Measurements from ENCODE around the gene ATXN2.
"Not testable (repeated sequence)": the region's sequence is repeated elsewhere in the genome, so short reads cannot be mapped to it uniquely, and the experiment has no call there.

Gene ATXN2

DNA sequence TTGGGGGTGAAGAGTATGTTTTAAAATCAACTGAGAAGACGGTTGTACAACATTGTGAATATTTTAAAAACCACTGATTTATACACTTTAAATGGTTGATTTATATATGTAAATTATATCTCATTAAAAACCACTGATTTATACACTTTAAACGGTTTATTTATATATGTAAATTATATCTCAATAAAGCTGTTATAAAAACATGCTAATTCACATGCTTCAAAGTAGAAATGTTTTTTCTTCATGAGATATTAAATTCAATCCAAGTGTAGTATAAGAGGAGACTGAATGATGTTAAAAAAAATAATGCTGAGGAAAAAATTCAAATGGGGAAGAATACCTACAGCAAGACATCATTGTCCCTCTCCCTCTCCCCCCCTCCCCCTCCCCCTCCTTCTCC lies 92.9 kb downstream of the ATXN2 start:
- DNase-seq (ENCODE audit: low read depth): no peak

DNA sequence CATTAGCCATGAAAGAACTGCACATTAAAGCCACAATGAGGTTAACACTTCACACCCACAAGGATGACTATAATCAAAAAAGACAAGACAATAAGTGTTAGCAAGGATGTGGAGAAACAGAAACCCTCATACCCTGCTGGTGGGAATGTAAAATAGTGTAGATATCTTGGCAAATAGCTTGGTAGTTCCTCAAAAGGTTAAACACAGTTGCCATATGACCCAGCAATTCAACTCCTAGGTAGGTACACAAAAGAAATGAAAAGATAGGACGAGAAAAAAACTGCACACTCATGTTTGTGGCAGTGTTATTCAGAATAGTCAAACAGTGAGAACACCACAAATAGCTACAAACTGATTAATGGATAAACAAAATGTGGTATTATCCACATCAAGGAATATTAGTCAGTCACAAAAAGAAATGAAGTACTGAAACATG lies 93.5 kb downstream of the ATXN2 start:
- no peak for DNase-seq (ENCODE audit: low read depth)

DNA sequence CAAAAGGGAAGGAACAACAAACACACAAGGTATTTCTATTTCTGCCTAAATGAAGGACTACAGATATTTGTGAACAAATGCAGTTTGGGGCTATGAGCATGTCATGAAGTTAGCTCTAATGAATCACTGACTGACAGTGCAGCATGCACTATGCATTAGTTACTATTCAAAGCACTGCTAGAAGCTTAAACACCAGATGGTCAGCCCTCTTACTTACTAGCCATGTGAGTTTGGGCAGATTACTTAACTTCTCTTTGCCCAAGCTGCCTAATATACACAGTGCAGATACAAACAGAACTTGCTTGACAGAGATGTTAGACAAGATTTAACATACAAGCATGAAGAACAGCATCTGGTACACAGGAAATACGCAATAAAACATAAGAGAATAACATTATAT lies 96.0 kb downstream of the ATXN2 start:
- DNase-seq (ENCODE audit: low read depth): no peak

DNA sequence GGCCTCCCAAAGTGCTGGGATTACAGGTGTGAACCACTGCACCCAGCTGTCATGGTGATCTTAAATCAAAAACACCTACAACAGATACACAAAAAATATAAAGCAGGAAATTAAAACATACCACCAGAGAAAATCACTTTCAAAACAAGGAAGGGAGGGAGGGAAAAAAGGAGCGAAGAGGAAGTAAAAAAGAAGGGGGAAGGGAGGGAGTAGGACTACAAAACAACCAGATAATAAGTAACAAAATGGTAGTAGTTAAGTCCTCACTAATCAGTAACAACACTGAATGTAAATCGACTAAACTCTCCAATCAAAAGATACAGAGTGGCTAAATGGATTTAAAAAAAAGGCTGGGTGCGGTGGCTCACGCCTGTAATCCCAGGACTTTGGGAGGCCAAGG lies 104.4 kb downstream of the ATXN2 start:
- DNase-seq (ENCODE audit: low read depth): no peak

DNA sequence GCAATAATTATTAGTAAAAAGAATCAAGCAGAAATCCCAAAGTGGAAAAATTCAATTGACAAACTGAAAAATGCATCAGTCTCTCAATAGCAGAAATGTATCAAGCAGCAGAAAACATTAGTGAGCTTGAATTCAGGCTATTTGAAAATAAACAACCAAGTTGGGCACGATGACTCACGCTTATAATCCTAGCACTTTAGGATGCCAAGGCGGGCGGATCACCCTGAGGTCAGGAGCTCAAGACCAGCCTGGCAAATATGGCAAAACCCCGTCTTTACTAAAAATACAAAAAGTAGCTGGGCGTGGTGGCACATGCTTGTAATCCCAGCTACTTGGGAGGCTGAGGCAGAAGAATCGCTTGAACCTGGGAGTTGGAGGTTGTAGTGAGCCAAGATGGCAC lies 106.1 kb downstream of the ATXN2 start:
- DNase-seq (ENCODE audit: low read depth): not testable (repeated sequence)

DNA sequence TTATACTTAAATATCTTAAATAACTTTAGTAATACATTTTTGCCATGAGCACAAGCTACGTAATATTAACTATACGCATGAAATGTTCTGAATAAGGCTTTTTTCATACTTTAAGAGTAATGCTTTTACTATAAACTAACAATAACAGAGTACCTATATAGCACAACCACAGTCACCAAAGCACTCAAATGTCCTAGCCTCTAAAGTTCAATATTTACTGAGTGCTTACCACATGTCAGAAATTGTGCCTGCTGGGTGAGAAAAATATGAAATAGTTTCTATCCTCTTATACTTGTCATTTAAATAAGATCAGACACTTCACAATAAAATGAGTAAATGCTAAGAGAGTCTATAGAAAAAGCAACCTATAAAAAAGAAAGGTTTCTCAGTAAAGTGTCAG lies 110.3 kb downstream of the ATXN2 start:
- DNase-seq (ENCODE audit: low read depth): no peak

DNA sequence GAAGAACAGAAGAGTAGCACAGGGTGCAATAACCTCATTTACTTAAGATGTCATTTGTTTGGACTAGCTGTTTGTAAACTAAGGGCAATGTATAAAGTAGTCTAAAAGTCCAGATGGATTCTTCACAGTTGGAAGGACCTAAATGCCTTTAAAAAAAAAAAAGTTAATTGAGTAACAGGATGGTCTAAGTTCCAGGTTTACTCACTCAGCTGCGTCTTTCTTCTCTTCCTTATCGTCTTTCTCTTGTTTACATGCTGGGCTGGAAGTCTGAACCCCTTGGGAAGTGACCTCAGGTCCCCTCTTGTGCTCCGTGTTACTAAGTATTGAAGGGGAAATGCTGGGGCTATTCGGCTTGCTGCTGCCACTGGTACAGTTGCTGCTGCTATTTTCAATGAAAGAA lies 110.8 kb downstream of the ATXN2 start:
- DNase-seq (ENCODE audit: low read depth): no peak

DNA sequence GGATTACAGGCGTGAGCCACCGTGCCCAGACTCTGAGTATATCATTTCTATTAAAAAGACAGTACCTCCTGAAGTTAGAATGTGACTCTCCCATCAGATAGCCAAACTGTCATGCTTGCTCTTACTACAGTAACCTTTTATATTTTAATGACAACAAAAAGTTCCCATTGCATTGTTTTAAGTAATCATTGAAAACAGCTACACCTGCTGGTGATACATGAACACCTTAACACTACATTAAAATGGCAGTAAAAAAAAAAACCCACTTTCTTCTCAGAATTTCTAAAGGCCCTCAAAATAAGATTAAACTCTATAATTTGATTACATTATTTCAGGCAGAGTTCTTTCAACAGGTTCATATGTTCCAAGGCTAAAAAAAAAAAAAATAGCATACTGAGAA lies 116.7 kb downstream of the ATXN2 start:
- no peak for DNase-seq (ENCODE audit: low read depth)

DNA sequence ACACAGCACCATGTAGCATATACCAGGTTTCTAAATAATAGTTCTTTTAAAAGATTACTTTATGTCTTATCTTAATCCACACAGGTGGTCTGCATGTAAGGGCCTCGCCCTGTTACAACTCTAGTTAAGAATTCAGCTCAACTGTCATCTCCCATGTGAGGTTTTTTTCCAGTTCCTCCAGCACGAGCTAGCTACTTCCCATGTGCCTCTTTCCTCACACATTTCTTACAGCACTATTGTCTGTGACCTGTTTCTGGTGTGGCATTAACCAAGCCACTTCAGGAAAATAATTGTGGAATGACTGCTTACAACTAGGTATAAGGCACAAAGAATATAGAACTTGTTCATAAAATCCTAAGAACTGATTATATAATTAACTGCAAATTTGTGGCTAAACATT lies 127.9 kb downstream of the ATXN2 start:
- no peak for DNase-seq (ENCODE audit: low read depth)

DNA sequence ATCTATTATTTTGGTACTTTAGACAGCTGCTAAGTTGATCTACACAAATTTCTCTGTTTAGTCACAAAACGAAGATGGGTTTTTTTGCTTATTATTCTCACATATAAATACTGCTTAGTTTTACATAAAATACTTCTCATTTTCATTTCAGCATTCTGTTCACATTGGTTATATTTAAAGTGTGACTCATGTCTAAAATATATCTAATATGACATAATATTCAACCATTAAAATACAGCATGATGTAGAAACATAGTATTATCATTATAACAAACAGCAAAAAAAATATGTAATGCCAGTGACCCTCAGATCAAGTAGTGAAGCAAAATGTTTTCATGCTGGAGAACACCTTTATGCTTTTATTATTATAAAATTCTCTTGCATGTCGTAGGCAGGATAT lies 129.7 kb downstream of the ATXN2 start:
- DNase-seq (ENCODE audit: low read depth): no peak

DNA sequence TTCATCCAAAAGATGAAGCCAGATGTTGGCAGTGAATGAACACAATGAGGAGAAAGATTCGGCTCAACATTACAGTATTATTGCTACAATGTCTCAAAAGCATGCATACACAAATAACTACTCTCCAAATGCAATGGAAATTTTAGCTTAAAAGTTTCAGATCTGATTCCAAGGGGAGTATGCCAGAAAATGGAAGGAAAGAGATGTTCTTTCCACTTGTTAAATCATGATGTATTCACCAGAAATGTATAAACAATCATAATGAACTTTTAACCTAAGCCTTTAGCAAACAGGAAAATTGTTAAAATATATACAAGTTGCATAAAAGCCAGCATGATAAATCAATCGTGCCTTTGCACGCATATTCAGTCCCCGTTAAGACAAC lies 131.3 kb downstream of the ATXN2 start:
- DNase-seq (ENCODE audit: low read depth): no peak

DNA sequence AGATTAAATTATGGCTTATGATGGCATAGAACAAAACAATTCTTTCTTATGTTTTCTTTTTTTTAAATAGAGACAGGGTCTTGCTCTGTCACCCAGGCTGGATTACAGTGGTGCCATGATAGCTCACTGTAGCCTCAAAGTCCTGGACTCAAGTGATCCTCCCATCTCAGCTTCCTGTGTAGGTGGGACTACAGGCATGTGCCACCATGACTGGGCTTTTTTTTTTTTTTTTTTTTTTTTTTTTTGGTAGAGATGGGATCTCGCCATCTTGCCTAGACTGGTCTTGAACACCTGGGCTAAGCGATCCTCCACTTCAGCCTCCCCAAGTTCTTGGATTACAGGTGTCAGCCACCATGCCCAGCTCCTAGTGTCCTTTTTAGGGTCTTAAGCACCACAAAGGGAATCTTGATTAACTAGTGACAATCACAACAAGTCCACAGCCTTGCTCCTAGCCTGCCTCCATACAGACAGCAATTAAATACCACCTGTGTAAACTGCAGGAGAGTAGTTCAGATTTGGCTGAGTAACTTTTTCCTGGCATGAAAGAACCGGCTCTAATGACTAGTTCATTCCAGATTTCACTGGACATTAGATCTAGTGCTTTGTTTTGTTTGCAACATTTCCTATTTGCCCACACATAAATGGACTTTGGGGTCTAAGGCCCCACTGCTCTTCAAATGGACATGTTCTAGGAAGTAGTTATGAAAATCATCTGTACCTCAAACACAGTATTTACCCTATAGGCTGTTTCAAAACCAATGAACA lies 131.8 kb downstream of the ATXN2 start:
- no peak for DNase-seq (ENCODE audit: low read depth)

DNA sequence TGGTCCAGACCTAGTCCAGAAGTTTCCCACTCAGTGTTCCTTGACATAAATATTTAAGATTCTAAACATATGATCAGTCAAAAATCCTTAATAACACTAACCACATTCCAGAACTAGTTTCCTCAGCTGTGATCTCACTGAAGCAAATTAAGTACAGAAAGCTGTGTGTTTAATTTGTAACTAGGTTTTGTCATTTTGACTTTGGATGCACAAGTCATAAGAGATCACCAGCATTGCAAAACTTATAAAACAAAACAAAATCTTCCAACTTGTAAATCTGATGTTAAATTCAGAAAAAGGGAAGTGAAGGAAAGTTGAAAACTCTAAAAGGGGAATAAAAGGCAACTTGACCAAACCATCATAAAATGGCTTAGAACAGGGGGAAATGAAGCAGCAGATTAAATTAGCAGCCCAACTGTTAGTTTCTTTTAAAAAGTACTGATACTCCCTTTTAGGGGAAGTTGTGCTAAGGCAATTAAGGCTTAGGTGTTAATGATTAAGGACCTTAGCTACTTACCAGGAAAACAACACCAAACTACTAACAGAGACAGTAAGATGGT lies 136.8 kb downstream of the ATXN2 start:
- no peak for DNase-seq (ENCODE audit: low read depth)

DNA sequence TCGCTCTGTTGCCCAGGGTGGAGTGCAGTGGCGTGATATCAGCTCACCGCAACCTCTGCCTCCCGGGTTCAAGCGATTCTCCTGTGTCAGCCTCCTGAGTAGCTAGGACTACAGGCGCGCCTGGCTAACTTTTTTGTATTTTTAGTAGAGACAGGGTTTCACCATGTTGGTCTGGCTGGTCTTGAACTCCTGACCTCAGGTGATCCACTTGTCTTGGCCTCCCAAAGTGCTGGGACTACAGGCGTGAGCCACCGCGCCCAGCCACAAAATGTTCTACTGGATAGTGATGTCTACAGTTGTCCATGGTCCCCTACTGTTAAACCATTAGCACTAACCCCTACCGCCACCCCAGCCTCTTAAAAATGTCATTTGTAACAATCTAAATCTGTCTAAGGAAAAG lies 139.0 kb downstream of the ATXN2 start:
- DNase-seq (ENCODE audit: low read depth): not testable (repeated sequence)

DNA sequence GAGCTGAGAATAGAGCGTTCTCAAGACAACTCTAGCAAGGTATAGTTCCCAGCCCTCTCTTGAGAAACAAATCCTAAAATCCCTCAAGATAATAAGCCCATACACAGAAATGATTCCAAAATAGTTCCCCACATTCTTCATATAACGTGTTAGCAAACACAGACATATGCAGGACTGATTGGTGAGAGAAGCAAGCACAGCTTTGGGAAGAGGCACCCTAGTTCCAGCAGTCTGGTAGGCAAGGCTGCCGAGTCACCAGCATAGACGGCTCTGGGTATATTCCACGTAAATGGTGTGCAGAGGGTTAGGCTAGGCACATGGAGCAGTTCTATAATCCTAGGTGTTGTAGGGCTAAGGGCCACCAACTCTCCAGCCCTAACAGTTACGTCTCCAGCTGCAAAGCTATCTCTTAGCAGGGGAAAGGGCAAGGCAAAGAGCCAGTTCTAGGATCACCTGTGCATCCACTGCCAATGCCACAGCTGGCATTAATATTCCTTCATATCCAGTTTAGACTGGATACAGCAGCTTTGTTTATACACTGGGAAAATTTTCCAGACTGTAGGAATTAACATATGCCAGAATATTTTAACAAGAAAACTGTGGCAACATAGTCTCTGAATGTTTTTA lies 140.5 kb downstream of the ATXN2 start:
- no peak for DNase-seq (ENCODE audit: low read depth)

DNA sequence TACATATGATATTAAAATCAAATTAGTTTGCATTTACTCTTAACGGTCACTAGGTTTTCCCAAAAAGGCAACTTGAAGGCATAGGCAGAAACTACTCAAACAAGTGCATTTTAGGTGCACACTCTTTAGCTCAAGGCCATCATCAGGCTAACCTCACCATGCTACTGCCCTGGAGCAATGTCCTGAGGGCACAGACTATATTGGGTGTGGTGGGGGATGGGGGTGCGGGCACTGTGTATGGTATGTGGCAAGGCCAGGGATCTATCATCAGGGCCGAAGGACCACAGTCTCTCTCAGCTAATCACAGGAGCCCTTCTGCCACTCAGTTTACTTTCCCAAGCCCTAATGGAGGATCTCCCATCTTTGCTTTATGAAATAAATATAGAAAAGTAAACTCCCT lies 141.5 kb downstream of the ATXN2 start:
- DNase-seq (ENCODE audit: low read depth): no peak

DNA sequence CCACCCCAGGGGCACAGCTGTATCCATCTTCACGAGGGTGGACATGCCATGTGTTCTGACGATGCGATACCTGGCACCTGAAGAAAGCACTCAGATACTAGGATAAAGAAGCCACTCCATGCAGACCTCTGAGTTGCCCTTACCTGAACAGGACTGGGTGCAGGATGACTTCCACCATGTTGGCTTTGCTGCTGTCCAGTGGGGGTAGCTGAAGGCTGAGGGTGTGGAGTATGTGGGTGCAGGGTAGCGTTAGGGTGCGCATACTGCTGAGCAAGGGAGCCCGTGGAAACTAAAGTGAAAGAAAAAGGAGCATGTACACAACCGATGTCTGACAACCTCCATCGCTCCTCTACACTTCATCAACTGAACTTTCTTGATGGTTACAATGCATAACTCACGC lies 142.0 kb downstream of the ATXN2 start:
- no peak for DNase-seq (ENCODE audit: low read depth)

DNA sequence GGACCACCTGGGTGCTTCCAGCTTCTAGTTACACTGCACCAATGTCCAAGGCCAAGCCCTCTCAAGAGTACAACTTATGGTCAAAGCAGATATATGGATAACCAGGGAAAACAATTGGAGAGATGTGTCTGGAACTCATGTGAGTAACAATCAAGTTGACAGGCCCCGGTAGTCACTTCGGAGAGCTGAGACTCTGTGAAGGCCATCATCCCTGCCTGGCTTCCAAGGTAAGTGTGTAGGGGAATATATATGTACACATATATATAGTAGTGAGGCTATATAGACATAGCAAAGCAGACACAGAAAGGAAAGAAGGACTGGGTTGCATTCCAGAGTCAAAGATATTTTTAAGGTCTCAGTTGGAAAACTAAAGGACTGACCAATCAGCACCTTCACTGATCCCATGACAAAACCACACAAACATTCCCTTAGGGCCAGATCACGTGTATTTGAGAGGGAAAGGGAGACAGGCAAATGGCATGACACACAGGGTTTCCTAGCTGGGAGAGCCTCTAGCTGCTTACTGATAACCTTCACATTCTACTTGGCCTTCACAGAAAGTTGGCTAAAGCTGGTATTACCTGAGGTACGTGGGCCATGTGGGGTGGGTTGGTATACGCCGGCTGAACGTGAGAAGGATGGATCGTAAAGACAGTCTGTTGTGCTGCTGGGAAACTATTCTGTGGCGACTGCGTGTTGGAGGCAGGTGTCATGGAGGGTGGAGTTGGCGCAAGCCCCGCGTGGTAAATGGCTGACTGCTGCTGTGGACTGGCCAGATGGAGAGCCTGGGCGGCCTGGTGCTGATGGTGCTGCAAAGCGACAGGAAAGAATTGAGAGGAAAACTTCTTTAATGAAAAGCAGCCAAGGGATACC lies 143.4 kb downstream of the ATXN2 start:
- DNase-seq (ENCODE audit: low read depth): no peak

DNA sequence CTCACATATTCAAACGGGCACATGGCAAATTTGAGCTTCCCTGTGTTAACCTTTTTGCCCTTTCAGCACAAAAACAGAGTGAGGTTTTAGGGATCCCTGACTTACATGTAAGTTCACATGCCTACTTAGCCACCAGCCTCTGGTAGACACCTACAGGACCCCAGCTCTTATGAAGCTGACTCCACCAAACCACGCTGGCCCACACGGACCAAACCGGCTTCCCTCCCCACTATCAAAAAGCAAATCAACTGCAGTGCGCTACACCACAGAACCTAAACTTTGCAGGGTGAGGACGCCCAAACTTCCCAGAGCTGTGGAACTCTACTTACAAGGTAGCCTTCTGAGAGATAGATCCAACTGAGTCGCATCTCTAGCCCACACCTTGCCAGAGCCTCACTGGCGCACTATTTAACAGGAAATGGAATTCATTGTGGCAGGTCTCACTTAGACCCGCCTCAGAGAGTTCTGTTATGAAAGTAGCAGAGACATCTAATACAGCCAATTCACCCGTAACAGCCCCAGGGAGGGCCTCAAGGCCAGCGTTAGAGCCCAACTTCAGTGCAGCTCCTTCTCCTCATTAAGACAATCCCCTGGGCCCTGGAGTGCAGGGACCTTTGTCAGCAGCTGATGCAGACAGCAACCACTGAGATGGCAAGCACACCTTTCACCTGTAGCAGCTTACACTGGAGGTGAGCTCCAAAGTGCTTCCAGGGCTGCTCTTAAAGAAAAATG lies 144.2 kb downstream of the ATXN2 start:
- DNase-seq (ENCODE audit: low read depth): no peak

DNA sequence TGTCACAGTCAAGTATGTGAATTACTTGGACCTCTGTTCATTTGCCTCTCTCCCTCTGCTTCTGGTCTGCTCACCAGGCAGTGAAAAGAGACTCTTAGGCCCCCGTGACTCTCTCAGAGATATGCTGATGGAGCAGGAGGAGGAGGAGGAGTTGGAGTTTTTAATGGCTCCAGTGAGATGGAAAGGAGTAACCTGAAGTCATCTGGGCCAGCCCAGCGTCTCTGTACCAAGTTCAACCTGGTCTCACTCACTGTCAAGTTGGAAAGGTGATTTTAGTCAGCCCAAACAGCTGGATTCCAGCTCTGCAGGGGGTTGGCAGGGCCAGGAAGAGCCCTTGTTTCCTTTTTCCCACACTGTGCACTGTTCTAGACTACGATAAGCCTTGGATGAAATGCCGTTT lies 144.8 kb downstream of the ATXN2 start:
- no peak for DNase-seq (ENCODE audit: low read depth)

DNA sequence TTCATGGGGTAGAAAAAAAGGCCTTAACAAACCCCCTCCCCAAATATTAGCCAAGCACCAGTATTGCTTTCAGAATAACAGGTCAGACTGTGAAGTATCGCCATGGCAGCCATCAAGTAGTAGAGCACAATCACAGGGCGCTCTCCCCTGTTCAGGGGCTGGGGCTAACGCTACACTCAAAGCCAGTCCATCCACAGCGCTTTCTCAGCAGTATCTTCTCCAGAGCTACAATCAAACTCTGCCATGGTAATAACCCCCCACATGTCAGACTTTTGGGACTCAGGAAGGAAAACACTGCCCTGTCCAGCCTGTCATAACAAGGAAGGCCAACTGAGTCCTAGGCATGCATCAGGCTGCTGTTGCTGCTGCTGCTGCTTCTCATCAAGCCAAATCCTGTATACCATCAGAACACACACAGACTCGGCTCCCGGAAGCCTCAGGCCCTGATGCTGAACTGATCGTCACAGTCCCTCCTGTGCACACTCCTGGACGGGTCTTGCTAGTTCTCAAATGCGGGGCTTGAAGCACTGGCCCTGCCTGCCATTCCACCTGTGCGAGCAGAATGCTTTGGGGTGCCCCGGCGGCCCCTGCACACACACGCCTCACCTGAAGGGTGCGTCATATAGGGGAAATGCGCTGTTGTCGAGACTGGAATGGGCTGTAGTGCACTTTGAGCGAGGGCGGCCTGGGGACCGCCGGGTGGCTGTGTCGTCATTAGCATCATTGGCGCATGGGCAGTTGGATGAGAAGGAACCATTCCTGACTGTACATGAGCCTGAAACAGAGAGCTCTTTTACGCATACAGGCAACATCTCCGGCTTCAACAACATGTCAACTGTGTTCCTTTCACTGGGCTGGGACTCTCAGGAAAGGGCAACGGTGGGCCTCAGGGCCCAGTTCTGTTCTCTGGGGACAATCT lies 145.8 kb downstream of the ATXN2 start:
- no peak for DNase-seq (ENCODE audit: low read depth)
